ENCODE results near the gene ABAT. TPM values are rescaled to one million over a fixed set of nuclear protein-coding genes. Genes with fewer than 3 reads are reported as not detected.

ABAT gene
- total RNA-seq, 2 experiments from 2014 or later, result 4.0 to 7.8 TPM

DNA sequence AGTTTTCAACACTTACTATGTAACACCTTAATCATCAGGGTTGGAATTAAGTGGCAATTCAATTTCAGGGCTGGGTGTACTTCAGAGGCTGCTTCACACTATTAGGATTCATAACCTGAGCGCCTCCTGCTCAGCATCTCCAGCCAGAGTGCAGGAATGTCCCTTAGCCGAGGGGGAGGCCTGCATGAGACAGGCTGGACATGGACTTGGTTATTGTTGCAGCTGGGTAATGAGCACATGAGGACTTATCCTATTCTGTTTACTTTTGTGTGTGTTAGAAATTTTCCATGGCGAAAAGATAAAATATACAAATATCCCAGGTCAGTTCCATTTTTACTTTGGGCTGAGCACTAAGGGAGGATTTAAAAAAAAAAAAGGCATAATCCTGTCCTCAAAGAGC, 133.6 kb downstream of the ABAT start:
- ATAC-seq (no peak), DNase-seq (no peak)
- no peak overlapping the region for H3K4me3 Mint-ChIP-seq
- H3K36me3 Mint-ChIP-seq, result peaks cover 57% of the 10 kb centered on the region
- H3K27ac Mint-ChIP-seq, result no peak overlapping the region
- CTCF ChIA-PET, result no interaction called here
- H3K9me3 Mint-ChIP-seq (ENCODE audit: low read depth), result no peaks in the 10 kb centered on the region
- H3K4me1 Mint-ChIP-seq, result peaks cover 9% of the 10 kb centered on the region
- no peaks in the 10 kb centered on the region for H3K27me3 Mint-ChIP-seq

DNA sequence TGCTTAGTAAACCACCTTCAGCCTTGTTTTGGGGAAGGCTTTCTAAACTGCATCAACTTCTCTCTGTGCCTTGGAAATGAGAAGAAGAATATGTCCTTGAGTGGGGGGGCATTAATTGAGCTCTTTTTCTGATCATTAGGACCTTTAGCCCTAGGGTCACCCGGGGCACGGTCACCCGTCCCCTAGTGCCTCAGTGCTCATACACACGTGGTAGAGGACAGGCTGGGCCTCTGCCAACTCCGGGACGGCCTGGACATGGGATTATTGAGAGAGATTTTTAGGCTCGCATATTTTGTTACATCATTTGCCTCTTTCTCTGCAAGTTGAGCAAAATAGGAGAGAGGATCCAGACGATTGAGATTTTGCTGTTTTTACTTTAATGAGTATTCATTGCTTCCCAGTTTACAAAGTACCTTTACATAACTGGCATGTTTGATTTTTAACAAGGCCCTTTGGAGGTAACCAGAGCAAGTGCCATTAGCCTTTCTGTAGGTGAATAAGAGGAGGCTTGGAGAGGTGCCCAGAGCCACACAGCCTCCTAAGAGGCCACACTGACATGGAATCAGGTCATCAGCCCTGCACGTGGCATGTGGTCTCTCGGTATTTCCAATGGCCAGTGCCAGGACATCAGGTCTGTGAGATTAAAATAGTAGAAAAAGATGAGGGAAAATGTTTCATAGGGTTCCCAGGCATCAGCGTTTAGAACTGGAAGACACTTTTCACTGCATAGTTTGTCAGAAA, 134.4 kb downstream of the ABAT start:
- ATAC-seq (no peak), DNase-seq (no peak)
- H3K36me3 Mint-ChIP-seq, result peaks cover 59% of the 10 kb centered on the region
- no peaks in the 10 kb centered on the region for H3K9me3 Mint-ChIP-seq (ENCODE audit: low read depth)
- peak overlapping the region; percentile 31 for H3K27ac Mint-ChIP-seq
- CTCF ChIA-PET, result no interaction called here
- peaks cover 10% of the 10 kb centered on the region for H3K4me1 Mint-ChIP-seq
- no peaks in the 10 kb centered on the region for H3K27me3 Mint-ChIP-seq
- H3K4me3 Mint-ChIP-seq, result no peak overlapping the region

DNA sequence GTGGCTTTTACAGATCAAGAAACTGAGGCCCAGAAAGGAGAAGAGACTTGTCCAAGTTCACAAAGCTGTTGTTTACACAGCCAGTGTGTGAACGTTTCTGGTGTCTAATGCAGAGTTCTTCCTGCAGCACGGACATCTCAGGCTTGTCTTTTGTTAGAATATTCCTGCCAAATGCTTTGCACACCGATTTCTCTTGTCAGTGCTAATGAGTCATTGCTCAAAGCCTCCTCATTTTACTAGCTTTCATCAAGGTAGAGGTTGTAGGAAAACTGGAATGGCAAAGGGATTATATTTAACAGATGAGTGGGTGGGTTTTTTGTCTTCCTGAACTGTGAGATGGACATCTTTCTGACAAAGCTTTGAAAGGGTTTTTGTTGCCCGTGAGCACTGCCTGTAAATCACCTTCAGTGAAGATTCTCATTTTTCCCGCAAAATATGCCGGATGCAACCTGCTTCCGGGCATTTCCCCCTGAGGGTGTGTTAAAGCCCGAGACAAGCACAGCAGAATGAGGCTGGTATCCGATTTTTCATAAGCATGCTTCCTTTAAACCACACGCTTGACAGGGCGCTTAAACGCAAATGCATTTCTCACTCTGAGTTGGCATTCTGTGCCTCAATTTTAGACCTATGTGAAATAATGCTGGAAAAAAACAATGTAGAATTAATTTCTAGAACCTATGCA, 137.9 kb downstream of the ABAT start:
- H3K27ac Mint-ChIP-seq, result no peak overlapping the region
- DNase-seq (no peak), ATAC-seq (no peak)
- H3K9me3 Mint-ChIP-seq (ENCODE audit: low read depth), result no peaks in the 10 kb centered on the region
- CTCF ChIA-PET, result no interaction called here
- H3K4me1 Mint-ChIP-seq, result peaks cover 30% of the 10 kb centered on the region
- peaks cover 66% of the 10 kb centered on the region for H3K36me3 Mint-ChIP-seq
- no peak overlapping the region for H3K4me3 Mint-ChIP-seq
- no peaks in the 10 kb centered on the region for H3K27me3 Mint-ChIP-seq

GRCh38 chr16:8814095-8814806, 139.8 kb downstream of the ABAT start:
- Mint-ChIP-seq H3K4me1 (peaks cover 42% of the 10 kb centered on the region), H3K9me3 (ENCODE audit: low read depth) (no peaks in the 10 kb centered on the region), H3K27ac (peak overlapping the region; percentile 46), H3K27me3 (no peaks in the 10 kb centered on the region), H3K36me3 (peaks cover 67% of the 10 kb centered on the region), H3K4me3 (no peak overlapping the region)
- ATAC-seq (no peak), DNase-seq (no peak)
- CTCF ChIA-PET, result no interaction called here

- Mint-ChIP-seq H3K4me1 (peaks cover 42% of the 10 kb centered on the region), H3K27ac (peak overlapping the region; percentile 90), H3K36me3 (peaks cover 71% of the 10 kb centered on the region), H3K27me3 (no peaks in the 10 kb centered on the region), H3K9me3 (ENCODE audit: low read depth) (no peaks in the 10 kb centered on the region), H3K4me3 (peak overlapping the region; percentile 8)
- DNase-seq, result no peak
- CTCF ChIA-PET, result interaction anchor here (0.9 to 1.7 kb wide), 8 partner anchors 18 to 192 kb away, joined by 3 to 5 read pairs (median 4); partner anchors contain the start of genes CARHSP1, PMM2 and TMEM186
- ATAC-seq, result peak; percentile 77
Observed at GRCh38 chr16:8816967-8817655, 142.7 kb downstream of the ABAT start.

GRCh38 chr16:8818504-8819270, 144.3 kb downstream of the ABAT start:
- Mint-ChIP-seq H3K4me3 (no peak overlapping the region), H3K9me3 (ENCODE audit: low read depth) (no peaks in the 10 kb centered on the region), H3K27ac (peak overlapping the region; percentile 60), H3K4me1 (peaks cover 41% of the 10 kb centered on the region), H3K36me3 (peaks cover 68% of the 10 kb centered on the region), H3K27me3 (no peaks in the 10 kb centered on the region)
- CTCF ChIA-PET, result interaction anchor here (1.6 kb wide), 1 partner anchor 190 kb away, joined by 4 read pairs; no protein-coding TSS in a partner anchor
- ATAC-seq, result no peak
- no peak for DNase-seq

DNA sequence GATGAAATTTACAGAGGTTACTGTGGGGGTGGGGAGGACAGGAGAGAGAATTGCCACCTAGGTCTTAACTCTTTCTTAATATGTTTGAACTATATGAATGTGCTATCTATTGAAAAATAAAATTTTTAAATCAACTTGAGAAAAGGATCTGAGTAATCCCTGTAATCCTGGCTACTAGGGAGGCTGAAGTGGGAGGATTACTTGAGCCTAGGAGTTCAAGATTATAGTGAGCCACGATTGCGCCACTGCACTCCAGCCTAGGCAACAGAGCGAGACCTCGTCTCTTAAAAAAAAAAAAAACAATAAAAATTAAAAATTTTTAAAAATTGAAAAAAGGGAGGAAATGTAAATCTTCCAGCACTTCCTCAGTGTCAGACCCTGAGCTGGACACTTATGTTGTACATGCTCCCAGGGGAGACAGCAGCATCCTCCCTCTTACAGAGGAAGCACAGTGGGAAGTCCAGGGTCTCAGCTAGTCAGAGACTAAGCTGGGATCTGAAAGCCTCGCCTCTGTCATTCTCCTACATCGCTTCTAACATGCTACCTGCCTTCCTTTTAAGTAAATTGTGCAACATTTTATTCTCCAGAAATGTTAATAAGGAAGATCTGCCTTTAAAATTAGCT, 145.1 kb downstream of the ABAT start:
- Mint-ChIP-seq H3K4me1 (peaks cover 36% of the 10 kb centered on the region), H3K27ac (peak overlapping the region; percentile 56), H3K4me3 (no peak overlapping the region), H3K9me3 (ENCODE audit: low read depth) (no peaks in the 10 kb centered on the region), H3K36me3 (peaks cover 65% of the 10 kb centered on the region), H3K27me3 (no peaks in the 10 kb centered on the region)
- no peak for ATAC-seq
- CTCF ChIA-PET, result interaction anchor here (0.7 to 1.6 kb wide), 3 partner anchors 9 to 189 kb away, joined by 3 to 4 read pairs (median 3); partner anchors contain the start of gene CARHSP1
- DNase-seq, result no peak

- Mint-ChIP-seq H3K4me3 (no peak overlapping the region), H3K36me3 (peaks cover 50% of the 10 kb centered on the region), H3K4me1 (peaks cover 18% of the 10 kb centered on the region), H3K27me3 (no peaks in the 10 kb centered on the region), H3K9me3 (ENCODE audit: low read depth) (no peaks in the 10 kb centered on the region), H3K27ac (no peak overlapping the region)
- CTCF ChIA-PET, result interaction anchor here (1.3 kb wide), 1 partner anchor 58 kb away, joined by 3 read pairs; no protein-coding TSS in a partner anchor
- ATAC-seq (no peak), DNase-seq (no peak)
Observed at GRCh38 chr16:8822403-8822802, 148.0 kb downstream of the ABAT start.

DNA sequence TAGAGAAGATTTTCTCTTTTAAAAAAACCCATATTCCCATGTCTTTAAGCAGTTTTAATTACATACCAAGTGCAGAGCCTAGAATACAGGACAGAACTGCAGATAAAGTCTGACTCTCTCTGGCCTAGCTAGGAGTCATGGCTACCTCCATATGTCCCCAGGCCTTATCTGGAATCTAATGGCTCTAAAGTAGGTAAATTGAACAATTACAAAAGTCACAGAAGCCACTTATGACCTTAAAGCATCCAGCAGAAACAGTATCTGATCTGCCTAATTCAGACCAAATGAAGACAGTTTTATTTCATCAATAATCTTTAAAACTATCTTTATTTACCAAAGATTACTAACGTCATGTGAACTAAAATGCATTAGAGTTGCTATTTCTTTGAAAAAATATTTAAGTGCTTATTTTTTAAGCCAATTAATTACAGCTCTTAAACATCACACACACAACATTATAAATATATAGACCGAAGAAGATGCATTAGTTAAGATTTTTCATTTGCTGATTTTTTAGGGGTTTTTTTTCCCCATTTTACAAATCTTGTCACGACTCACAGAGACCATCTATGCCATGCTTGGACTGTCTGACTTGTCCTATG, 152.0 kb downstream of the ABAT start:
- no peaks in the 10 kb centered on the region for H3K9me3 Mint-ChIP-seq (ENCODE audit: low read depth)
- H3K27me3 Mint-ChIP-seq, result no peaks in the 10 kb centered on the region
- ATAC-seq, result no peak
- H3K36me3 Mint-ChIP-seq, result peaks cover 48% of the 10 kb centered on the region
- DNase-seq, result no peak
- no peak overlapping the region for H3K27ac Mint-ChIP-seq
- CTCF ChIA-PET, result interaction anchor here (0.9 kb wide), 1 partner anchor 29 kb away, joined by 3 read pairs; no protein-coding TSS in a partner anchor
- H3K4me3 Mint-ChIP-seq, result no peak overlapping the region
- H3K4me1 Mint-ChIP-seq, result peaks cover 6% of the 10 kb centered on the region

DNA sequence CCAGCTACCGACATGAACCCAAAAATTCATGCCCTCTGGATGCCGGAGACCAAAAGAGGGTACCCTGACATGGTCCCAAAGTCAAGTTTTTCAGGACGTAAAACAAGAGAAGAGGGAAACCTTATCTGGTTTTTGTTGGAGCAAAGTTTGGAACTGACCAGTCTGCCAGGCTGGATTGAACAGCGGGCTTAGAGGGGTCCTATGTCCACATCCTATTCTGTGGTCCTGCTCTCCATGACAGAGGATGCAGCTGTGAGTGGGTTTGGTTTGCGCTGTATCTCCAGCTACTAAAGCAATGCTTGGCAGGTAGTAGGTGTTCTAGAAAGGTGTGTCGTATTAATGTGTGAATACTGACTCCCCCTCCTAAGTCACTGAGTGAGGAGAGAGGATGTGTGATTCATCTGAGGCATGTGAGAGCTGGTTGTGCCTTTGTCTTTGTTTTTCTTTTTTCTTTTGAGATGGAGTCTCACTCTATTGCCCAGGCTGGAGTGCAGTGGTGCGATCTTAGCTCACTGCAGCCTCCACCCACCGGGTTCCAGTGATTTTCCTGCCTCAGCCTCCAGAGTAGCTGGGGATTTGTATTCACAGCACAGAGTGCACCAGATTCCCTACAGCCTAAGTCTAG, 154.2 kb downstream of the ABAT start:
- CTCF ChIA-PET, result interaction anchor here (1.0 kb wide), 1 partner anchor 19 kb away, joined by 3 read pairs; no protein-coding TSS in a partner anchor
- no peak for DNase-seq
- Mint-ChIP-seq H3K4me1 (peaks cover 11% of the 10 kb centered on the region), H3K9me3 (ENCODE audit: low read depth) (no peaks in the 10 kb centered on the region), H3K27ac (no peak overlapping the region), H3K4me3 (no peak overlapping the region), H3K27me3 (no peaks in the 10 kb centered on the region), H3K36me3 (peaks cover 45% of the 10 kb centered on the region)
- no peak for ATAC-seq

DNA sequence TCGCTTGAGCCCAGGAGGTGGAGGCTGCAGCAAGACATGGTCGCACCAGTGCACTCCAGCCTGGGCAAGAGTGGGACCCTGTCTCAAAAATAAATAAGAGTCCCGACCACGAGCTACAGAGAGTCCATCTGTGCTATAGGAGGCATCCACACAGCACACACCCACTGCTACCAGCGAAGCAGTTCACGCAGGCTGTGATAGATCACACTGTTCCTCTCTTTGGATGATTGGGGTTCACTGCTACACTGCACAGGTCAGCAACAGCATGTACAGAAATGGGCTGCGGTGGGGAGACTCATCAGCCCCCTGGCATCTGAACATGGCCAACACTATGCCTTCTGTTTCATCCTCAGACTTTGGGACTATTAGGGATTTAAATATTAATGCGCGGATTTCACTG, 157.0 kb downstream of the ABAT start:
- peaks cover 11% of the 10 kb centered on the region for H3K4me1 Mint-ChIP-seq
- H3K4me3 Mint-ChIP-seq, result no peak overlapping the region
- H3K27ac Mint-ChIP-seq, result no peak overlapping the region
- no peak for DNase-seq
- ATAC-seq, result no peak
- H3K27me3 Mint-ChIP-seq, result no peaks in the 10 kb centered on the region
- H3K9me3 Mint-ChIP-seq (ENCODE audit: low read depth), result no peaks in the 10 kb centered on the region
- CTCF ChIA-PET, result no interaction called here
- H3K36me3 Mint-ChIP-seq, result peaks cover 37% of the 10 kb centered on the region
